GM23338 (cell line): Measurements from ENCODE around the gene ATP8A1. TPM values are rescaled to one million over a fixed set of nuclear protein-coding genes. Genes with fewer than 3 reads are reported as not detected.

Experiments
- EZH2phosphoT487 ChIP-seq: fragments of 200-600 bp; sonication (generic); IDR thresholded peaks from one replicate; pipeline ENCODE4 v1.8.1; 2018; ENCODE audit warnings: antibody characterized with exemption; ENCODE audit not compliant: unreplicated experiment
- JUNB ChIP-seq: IDR thresholded peaks from one replicate; pipeline ENCODE4 v1.6.1; 2016; ENCODE audit warnings: antibody characterized with exemption; ENCODE audit not compliant: unreplicated experiment
- NANOG ChIP-seq: IDR thresholded peaks from 2 replicates; pipeline ENCODE4 v1.6.1; 2016; ENCODE audit warnings: antibody characterized with exemption, borderline replicate concordance
- POLR2AphosphoS5 ChIP-seq: IDR thresholded peaks from 2 replicates; pipeline ENCODE4 v1.6.1; 2016; ENCODE audit warnings: antibody characterized with exemption, low read depth
- polyA plus RNA-seq: library from polyadenylated mRNA; unstranded; fragments of >200 nt; fragmentation: Nextera tagmentation; extraction: Ambion mirVana; gene quantifications from 2 replicates; pipeline ENCODE4 v1.2.1, GENCODE V29; 2016
- total RNA-seq: library from RNA; depleted of rRNA; stranded (reverse); fragments of >200 nt; shearing (Covaris generic); gene quantifications from 2 replicates; pipeline ENCODE4 v1.2.3, GENCODE V29; 2014
- TF ChIP-seq, protein P1 (sequence below): fragments of 250-450 bp; sonication (Bioruptor Pico); IDR thresholded peaks from 2 replicates; pipeline ENCODE4 v1.5.0; 2020; ENCODE audit warnings: mild to moderate bottlenecking, moderate library complexity
- TF ChIP-seq, protein P2 (sequence below): IDR thresholded peaks from one replicate; pipeline ENCODE4 v1.6.1; 2018; ENCODE audit warnings: antibody characterized with exemption; ENCODE audit not compliant: unreplicated experiment
- TF ChIP-seq, protein P3 (sequence below): IDR thresholded peaks from 2 replicates; pipeline ENCODE4 v1.6.1; 2016; ENCODE audit warnings: antibody characterized with exemption

Gene ATP8A1
- total and polyA plus RNA-seq, 2 experiments from 2014 or later, result 6.8 to 66.3 TPM

DNA sequence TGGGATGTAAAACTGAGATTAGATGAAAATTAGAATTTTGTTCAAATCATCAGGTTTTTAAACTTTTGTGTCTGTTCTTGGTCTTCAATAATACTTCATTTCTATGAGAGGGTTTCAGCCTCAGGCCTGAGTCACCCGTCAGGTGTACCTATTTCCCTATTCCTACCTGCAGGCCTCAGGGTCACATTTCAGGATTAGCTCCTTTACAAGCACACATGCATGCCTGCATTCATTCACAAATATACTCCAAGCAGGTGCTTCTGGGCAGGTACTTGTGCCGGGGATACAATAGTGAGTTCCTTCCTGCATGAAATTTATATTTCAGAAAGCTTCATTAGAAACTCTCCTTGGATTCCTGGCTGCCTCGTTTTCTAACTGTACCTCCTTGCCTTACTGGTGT is 144.7 kb downstream of the ATP8A1 start (continued):
- TF ChIP-seq, protein P1, sequence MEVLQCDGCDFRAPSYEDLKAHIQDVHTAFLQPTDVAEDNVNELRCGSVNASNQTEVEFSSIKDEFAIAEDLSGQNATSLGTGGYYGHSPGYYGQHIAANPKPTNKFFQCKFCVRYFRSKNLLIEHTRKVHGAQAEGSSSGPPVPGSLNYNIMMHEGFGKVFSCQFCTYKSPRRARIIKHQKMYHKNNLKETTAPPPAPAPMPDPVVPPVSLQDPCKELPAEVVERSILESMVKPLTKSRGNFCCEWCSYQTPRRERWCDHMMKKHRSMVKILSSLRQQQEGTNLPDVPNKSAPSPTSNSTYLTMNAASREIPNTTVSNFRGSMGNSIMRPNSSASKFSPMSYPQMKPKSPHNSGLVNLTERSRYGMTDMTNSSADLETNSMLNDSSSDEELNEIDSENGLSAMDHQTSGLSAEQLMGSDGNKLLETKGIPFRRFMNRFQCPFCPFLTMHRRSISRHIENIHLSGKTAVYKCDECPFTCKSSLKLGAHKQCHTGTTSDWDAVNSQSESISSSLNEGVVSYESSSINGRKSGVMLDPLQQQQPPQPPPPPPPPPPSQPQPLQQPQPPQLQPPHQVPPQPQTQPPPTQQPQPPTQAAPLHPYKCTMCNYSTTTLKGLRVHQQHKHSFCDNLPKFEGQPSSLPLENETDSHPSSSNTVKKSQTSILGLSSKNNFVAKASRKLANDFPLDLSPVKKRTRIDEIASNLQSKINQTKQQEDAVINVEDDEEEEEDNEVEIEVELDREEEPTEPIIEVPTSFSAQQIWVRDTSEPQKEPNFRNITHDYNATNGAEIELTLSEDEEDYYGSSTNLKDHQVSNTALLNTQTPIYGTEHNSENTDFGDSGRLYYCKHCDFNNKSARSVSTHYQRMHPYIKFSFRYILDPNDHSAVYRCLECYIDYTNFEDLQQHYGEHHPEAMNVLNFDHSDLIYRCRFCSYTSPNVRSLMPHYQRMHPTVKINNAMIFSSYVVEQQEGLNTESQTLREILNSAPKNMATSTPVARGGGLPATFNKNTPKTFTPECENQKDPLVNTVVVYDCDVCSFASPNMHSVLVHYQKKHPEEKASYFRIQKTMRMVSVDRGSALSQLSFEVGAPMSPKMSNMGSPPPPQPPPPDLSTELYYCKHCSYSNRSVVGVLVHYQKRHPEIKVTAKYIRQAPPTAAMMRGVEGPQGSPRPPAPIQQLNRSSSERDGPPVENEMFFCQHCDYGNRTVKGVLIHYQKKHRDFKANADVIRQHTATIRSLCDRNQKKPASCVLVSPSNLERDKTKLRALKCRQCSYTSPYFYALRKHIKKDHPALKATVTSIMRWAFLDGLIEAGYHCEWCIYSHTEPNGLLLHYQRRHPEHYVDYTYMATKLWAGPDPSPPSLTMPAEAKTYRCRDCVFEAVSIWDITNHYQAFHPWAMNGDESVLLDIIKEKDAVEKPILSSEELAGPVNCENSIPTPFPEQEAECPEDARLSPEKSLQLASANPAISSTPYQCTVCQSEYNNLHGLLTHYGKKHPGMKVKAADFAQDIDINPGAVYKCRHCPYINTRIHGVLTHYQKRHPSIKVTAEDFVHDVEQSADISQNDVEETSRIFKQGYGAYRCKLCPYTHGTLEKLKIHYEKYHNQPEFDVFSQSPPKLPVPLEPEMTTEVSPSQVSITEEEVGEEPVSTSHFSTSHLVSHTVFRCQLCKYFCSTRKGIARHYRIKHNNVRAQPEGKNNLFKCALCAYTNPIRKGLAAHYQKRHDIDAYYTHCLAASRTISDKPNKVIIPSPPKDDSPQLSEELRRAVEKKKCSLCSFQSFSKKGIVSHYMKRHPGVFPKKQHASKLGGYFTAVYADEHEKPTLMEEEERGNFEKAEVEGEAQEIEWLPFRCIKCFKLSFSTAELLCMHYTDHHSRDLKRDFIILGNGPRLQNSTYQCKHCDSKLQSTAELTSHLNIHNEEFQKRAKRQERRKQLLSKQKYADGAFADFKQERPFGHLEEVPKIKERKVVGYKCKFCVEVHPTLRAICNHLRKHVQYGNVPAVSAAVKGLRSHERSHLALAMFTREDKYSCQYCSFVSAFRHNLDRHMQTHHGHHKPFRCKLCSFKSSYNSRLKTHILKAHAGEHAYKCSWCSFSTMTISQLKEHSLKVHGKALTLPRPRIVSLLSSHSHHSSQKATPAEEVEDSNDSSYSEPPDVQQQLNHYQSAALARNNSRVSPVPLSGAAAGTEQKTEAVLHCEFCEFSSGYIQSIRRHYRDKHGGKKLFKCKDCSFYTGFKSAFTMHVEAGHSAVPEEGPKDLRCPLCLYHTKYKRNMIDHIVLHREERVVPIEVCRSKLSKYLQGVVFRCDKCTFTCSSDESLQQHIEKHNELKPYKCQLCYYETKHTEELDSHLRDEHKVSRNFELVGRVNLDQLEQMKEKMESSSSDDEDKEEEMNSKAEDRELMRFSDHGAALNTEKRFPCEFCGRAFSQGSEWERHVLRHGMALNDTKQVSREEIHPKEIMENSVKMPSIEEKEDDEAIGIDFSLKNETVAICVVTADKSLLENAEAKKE (CRISPR knock-in tag), result no peak
- TF ChIP-seq POLR2AphosphoS5 (no peak), JUNB (no peak), NANOG (no peak), EZH2phosphoT487 (no peak)
- TF ChIP-seq, protein P2, sequence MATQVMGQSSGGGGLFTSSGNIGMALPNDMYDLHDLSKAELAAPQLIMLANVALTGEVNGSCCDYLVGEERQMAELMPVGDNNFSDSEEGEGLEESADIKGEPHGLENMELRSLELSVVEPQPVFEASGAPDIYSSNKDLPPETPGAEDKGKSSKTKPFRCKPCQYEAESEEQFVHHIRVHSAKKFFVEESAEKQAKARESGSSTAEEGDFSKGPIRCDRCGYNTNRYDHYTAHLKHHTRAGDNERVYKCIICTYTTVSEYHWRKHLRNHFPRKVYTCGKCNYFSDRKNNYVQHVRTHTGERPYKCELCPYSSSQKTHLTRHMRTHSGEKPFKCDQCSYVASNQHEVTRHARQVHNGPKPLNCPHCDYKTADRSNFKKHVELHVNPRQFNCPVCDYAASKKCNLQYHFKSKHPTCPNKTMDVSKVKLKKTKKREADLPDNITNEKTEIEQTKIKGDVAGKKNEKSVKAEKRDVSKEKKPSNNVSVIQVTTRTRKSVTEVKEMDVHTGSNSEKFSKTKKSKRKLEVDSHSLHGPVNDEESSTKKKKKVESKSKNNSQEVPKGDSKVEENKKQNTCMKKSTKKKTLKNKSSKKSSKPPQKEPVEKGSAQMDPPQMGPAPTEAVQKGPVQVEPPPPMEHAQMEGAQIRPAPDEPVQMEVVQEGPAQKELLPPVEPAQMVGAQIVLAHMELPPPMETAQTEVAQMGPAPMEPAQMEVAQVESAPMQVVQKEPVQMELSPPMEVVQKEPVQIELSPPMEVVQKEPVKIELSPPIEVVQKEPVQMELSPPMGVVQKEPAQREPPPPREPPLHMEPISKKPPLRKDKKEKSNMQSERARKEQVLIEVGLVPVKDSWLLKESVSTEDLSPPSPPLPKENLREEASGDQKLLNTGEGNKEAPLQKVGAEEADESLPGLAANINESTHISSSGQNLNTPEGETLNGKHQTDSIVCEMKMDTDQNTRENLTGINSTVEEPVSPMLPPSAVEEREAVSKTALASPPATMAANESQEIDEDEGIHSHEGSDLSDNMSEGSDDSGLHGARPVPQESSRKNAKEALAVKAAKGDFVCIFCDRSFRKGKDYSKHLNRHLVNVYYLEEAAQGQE, result no peak
- TF ChIP-seq, protein P3, sequence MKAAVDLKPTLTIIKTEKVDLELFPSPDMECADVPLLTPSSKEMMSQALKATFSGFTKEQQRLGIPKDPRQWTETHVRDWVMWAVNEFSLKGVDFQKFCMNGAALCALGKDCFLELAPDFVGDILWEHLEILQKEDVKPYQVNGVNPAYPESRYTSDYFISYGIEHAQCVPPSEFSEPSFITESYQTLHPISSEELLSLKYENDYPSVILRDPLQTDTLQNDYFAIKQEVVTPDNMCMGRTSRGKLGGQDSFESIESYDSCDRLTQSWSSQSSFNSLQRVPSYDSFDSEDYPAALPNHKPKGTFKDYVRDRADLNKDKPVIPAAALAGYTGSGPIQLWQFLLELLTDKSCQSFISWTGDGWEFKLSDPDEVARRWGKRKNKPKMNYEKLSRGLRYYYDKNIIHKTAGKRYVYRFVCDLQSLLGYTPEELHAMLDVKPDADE, result no peak
